ENCODE data around the gene MED4.
A peak's percentile ranks its signal among the peaks of the same experiment; 100 is the strongest.
"Not testable (repeated sequence)": the region's sequence is repeated elsewhere in the genome, so short reads cannot be mapped to it uniquely, and the experiment has no call there.

The MED4 gene

DNA sequence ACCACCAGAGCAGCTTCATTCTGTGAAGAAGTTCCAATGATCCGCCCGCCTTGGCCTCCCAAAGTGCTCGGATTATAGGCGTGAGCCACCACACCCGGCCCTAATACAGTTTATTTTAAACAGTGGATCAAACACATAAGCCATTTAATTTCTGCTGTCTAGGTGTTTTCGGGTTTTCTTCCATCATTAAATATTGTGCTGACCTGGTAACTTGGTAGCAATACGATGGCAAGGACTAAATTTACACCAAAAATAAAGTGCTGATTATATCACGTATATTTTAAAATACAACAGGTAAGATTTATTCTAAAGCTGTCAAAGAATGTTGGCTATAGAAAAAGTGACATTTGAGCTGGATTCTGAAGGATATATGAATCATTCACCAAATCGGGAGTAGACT, 1.3 kb downstream of the MED4 start:
- DNase-seq = no peak

- DNase-seq = no peak
Observed at GRCh38 chr13:48086272-48086671, 8.6 kb downstream of the MED4 start.

- DNase-seq = no peak
Observed at GRCh38 chr13:48081739-48082138, 13.2 kb downstream of the MED4 start.

- DNase-seq = no peak
Observed at GRCh38 chr13:48078251-48078656, 16.6 kb downstream of the MED4 start.

GRCh38 chr13:48074006-48074405, 20.9 kb downstream of the MED4 start:
- DNase-seq = no peak

DNA sequence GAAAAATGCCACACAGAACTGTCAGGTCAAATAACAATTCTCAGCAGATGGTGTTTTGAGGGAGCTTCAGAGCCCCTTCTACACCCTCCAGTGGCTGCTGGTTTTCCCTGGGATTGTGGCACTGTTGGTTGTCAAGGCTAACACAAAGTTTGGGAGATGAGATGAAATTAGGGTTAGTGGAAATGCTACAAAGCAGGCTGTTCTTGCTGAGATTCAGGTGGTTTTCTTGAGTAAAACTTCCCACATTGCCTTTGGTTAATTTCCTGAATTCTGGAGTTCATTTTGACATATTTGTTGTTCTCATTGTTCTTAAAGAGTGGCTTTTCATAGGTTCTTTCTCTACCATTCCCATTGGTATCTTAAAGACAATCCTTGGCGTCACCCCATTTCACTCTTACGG, 22.1 kb downstream of the MED4 start:
- DNase-seq = no peak

DNA sequence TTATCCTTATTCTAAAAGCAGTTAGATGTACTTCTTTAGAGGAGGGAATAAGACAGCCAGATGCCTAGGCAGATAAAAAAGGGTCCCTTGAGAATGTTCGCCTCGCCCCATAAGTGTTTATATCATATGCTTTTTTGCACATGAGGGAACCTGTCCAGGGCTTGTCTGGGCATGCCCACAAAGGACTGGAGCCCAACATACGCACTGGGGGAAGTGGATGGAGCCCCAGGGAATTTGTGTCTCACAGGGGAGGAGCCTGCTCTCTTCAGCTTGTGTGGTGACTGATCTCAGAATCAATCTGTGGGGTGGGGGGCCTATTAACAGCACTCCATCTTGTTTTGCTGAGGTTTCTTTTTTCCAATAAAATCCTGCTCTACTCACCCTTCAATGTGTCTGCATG, 22.6 kb downstream of the MED4 start:
- DNase-seq = no peak

DNA sequence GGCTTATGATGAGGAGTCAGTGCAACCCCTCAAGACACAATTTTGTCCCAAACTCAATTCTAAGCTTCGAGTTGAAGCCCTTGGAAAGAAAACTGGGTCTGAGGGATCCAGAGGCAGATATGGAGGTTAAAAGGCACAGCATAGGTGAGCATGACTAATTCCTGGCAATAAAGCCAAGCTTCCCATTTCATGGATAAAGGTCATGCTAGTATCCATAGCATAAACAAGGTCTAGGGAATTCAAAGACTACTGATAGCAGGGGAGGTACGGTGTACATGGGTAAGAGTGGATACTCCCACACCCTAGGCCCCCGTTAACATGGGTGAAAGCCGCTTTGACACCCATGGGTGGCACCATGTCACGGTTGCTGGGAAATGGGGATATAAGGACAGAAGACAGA, 24.0 kb downstream of the MED4 start:
- no peak for DNase-seq

GRCh38 chr13:48069573-48069972, 25.3 kb downstream of the MED4 start:
- DNase-seq = no peak

GRCh38 chr13:48068952-48069351, 26.0 kb downstream of the MED4 start:
- no peak for DNase-seq

- DNase-seq = no peak
Observed at GRCh38 chr13:48068036-48068435, 26.9 kb downstream of the MED4 start.

GRCh38 chr13:48066310-48066989, 28.5 kb downstream of the MED4 start:
- DNase-seq = no peak

DNA sequence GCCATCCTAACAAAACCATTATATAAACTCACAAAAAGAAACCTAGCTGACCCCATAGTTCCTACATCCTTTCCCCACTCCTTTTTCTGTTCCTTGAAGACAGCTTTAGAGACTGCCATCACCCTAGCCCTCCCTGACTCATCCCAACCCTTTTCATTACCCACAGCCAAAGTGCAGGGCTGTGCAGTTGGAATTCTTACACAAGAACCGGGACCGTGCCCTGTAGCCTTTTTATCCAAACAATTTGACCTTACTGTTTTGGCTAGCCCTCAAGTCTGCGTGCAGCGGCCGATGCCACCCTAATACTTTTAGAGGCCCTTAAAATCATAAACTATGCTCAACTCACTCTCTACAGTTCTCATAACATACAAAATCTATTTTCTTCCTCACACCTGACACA, 35.0 kb downstream of the MED4 start:
- DNase-seq = not testable (repeated sequence)

GRCh38 chr13:48058536-48058935, 36.4 kb downstream of the MED4 start:
- DNase-seq = not testable (repeated sequence)

GRCh38 chr13:48055712-48056111, 39.2 kb downstream of the MED4 start:
- no peak for DNase-seq

GRCh38 chr13:48054601-48055000, 40.3 kb downstream of the MED4 start:
- no peak for DNase-seq

GRCh38 chr13:48050550-48050949, 44.4 kb downstream of the MED4 start:
- no peak for DNase-seq

- no peak for DNase-seq
Observed at GRCh38 chr13:48043789-48044503, 51.0 kb downstream of the MED4 start.

- DNase-seq = no peak
Observed at GRCh38 chr13:48042894-48043293, 52.0 kb downstream of the MED4 start.

GRCh38 chr13:48040896-48041295, 54.0 kb downstream of the MED4 start:
- DNase-seq = no peak

GRCh38 chr13:48040049-48040448, 54.9 kb downstream of the MED4 start:
- DNase-seq = no peak

DNA sequence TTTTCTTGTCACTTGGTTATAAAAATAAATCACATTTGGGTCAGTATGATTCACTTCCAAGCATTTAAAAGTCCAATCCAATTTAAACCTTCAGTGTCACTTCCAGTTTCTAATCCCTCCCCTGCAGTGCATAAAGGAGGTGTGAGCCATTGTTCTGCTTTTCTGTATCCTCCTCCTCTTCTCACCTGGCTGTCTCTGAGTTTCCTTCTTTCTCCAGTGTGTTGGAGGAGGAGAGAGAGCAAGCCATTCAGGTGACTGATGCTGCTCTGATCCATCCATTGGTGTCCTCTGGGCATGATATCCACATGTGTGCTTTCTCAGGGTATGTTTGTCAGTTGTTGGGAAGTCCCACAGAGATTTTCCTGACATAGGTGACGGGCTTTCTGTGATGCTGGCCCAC, 56.1 kb downstream of the MED4 start:
- DNase-seq = no peak

DNA sequence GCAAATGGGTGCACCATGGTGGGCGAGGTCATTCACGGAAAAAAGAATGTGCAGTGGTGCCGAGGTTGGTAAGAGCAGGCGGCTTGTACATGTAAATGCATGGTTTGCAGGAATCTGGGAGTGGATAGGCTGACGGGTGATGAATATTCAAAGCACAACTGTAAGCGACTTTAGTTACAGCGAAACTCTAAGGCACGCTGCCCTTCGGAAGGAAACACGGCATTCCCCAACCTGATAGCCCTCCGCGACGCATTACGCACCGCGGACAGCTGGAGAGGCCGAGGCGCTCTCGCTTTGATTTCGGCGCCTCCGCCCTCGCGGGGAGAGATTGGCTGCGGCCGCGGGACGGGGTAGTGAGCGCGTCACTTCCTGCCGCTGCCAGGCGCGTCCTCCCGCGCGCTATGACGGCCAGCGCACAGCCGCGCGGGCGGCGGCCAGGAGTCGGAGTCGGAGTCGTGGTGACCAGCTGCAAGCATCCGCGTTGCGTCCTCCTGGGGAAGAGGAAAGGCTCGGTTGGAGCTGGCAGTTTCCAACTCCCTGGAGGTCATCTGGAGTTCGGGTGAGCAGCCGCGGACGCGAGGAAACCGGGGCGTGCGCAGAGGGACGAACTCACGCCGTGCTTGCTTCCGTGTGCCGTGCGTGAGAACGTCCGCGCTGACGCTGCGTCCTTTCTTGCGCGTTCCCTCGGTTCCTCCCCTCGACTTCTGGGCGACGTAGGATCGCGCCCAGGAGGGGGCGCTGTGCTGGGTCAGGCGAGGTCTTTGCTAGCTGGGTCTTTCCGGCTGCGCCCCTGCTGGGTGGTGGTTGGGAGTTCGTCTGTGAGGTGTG, 57.3 kb downstream of the MED4 start, which contains the start of gene NUDT15:
NUDT15 (plus strand) TSS at position 381 of the 828 bp plus-strand sequence; CDS start at position 402, 21 bp downstream.
- peak; percentile 69 for DNase-seq

DNA sequence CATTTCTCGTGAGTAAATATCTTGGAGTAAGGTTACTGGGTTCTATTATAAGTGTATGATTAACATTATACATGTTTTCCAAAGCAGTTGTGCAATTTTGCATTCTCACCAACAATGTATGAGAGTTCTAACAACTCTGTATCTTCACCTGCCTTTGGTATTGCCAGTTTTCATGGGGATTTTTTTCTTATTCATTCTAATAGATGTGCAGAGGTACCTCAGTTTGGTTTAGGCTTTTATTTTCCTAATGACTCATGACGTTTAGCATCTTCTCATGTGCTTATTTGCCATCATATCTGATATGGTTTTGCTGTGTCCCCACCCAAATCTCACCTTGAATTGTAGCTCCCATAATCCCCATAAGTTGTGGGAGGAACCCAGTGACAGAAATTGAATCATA, 65.0 kb downstream of the MED4 start:
- DNase-seq = no peak

Measured in T1000 (cell line).